GM23248 (cell line): Measurements from ENCODE around the gene PREB. TPM values are rescaled to one million over a fixed set of nuclear protein-coding genes. Genes with fewer than 3 reads are reported as not detected.

Source experiments
- DNase-seq: peaks from one replicate; pipeline ENCODE4 v3.0.0-alpha.2; 2015
- H2AFZ ChIP-seq: fragments of 200-600 bp; sonication (generic); 2 replicates; pipeline ENCODE4 v1.6.1; 2016; ENCODE audit warnings: antibody characterized with exemption
- H3F3A ChIP-seq: fragments of 200-600 bp; sonication (generic); 2 replicates; pipeline ENCODE4 v1.6.1; 2016; ENCODE audit warnings: mild to moderate bottlenecking, antibody characterized with exemption, mixed run types; ENCODE audit not compliant: insufficient read depth
- H3K27ac ChIP-seq: fragments of 200-600 bp; sonication (generic); 2 replicates; pipeline ENCODE4 v1.5.1; 2016; ENCODE audit warnings: mild to moderate bottlenecking
- H3K27me3 ChIP-seq: fragments of 200-600 bp; sonication (generic); replicated peaks from 2 replicates; pipeline ENCODE4 v1.6.1; 2016; ENCODE audit warnings: mild to moderate bottlenecking; ENCODE audit not compliant: insufficient read depth
- H3K36me3 ChIP-seq: fragments of 200-600 bp; sonication (generic); 2 replicates; pipeline ENCODE4 v1.6.1; 2016; ENCODE audit warnings: low read depth, mild to moderate bottlenecking
- H3K4me1 ChIP-seq: fragments of 200-600 bp; sonication (generic); 2 replicates; pipeline ENCODE4 v1.6.1; 2016; ENCODE audit warnings: mild to moderate bottlenecking; ENCODE audit not compliant: insufficient read depth
- H3K4me2 ChIP-seq: fragments of 200-600 bp; sonication (generic); one replicate; pipeline ENCODE4 v1.6.1; 2016; ENCODE audit warnings: mild to moderate bottlenecking; ENCODE audit not compliant: unreplicated experiment
- H3K4me3 ChIP-seq: fragments of 200-600 bp; sonication (generic); 2 replicates; pipeline ENCODE4 v1.5.1; 2016; ENCODE audit warnings: mild to moderate bottlenecking
- H3K79me2 ChIP-seq: fragments of 200-600 bp; sonication (generic); 2 replicates; pipeline ENCODE4 v1.6.1; 2016; ENCODE audit warnings: mild to moderate bottlenecking; ENCODE audit not compliant: insufficient read depth
- H3K9ac ChIP-seq: fragments of 200-600 bp; sonication (generic); 2 replicates; pipeline ENCODE4 v1.6.1; 2016; ENCODE audit warnings: mild to moderate bottlenecking
- H3K9me2 ChIP-seq: fragments of 200-600 bp; sonication (generic); 2 replicates; pipeline ENCODE4 v1.6.1; 2016; ENCODE audit warnings: mixed run types, mild to moderate bottlenecking, moderate library complexity; ENCODE audit not compliant: insufficient read depth
- H3K9me3 ChIP-seq: fragments of 200-600 bp; sonication (generic); one replicate; pipeline ENCODE4 v1.6.1; 2017; ENCODE audit warnings: low read depth
- H4K20me1 ChIP-seq: fragments of 200-600 bp; sonication (generic); 2 replicates; pipeline ENCODE4 v1.6.0; 2016; ENCODE audit not compliant: insufficient read depth
- EZH2 ChIP-seq: fragments of 200-600 bp; sonication (generic); IDR thresholded peaks from 2 replicates; pipeline ENCODE4 v1.6.1; 2018; ENCODE audit warnings: antibody characterized with exemption, mild to moderate bottlenecking; ENCODE audit not compliant: insufficient read depth, poor library complexity, severe bottlenecking
- EZH2phosphoT487 ChIP-seq: fragments of 200-600 bp; sonication (generic); IDR thresholded peaks from 2 replicates; pipeline ENCODE4 v1.6.1; 2018; ENCODE audit warnings: antibody characterized with exemption, moderate library complexity, mild to moderate bottlenecking, low read depth; ENCODE audit not compliant: insufficient read depth
- WGBS, 2 experiments: methylation state at CpG; one replicate each; pipeline ENCODE4 v1.1.6; 2015 to 2017; ENCODE audit warnings: low lambda C conversion rate in 2 of 2, low coverage in 1 of 2; ENCODE audit errors: missing lambda C conversion rate in 2 of 2; 5-methylcytosine and 5-hydroxymethylcytosine counted together
- in situ Hi-C: fragments of 300-500 bp; cut with MboI; formaldehyde crosslinking; loops from 2 replicates; pipeline ENCODE4 v1.15.0; 2020
- polyA plus RNA-seq: library from polyadenylated mRNA; unstranded; fragments of >200 nt; fragmentation: Nextera tagmentation; extraction: Ambion mirVana; gene quantifications from 2 replicates; pipeline ENCODE4 v1.2.1, GENCODE V29; 2016
- total RNA-seq: library from RNA; depleted of rRNA; stranded (reverse); fragments of >200 nt; shearing (Covaris generic); gene quantifications from 2 replicates; pipeline ENCODE4 v1.2.3, GENCODE V29; 2014

The PREB gene
- total and polyA plus RNA-seq, 2 experiments from 2014 or later: 45.0 to 52.2 TPM

DNA sequence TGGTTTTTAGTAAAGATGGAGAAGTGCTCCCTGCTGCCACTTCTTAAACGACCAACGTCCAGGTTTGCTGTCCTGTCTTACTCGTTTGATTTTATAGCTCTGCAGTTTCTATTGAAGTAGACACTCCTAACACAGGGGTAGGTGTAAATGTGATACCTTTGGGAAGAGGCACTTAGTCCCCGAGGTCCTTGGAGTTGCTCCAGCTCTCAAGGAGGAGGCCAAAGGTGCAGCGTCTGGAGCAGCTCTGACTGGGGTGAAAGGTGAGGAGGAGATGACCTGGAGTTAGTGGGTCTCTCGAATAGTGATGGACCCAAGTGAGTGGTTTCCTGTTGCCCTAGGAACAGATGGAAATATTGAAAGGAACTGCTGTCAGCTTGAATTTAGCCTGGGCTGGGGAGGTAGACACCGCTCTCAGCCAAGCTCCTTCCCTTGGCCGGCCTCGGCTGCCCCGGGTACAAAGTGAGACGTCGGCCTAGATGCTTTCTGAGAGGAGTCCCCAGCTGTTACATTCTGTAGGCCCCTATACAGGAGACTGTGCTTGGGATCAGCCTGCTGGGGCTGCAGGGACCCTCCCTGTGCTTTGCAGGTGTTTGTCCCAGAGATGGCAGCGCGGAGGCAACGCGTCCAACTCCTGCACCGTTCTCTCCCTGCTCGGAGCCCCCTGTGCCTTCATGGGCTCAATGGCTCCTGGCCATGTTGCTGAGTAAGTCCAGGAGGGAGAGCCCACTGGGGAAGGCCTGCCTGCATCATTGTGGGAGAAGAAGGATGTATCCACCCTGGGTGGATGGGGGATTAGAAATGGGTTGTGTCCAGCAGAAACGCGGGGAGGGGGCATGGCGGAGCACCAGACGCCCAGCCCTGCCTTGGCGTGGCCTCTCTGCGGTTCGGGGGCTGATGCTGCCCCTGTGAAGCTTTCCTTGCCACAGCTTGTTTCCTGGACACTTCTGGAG is 42.4 kb downstream of the PREB start:
- no peaks in the 10 kb centered on the region for H3K79me2 ChIP-seq
- no peak overlapping the region for H3K4me3 ChIP-seq
- H3K9ac ChIP-seq: no peak overlapping the region
- TF ChIP-seq EZH2: no peak
- TF ChIP-seq EZH2phosphoT487: no peak
- H3F3A ChIP-seq: no peaks in the 10 kb centered on the region
- H3K27ac ChIP-seq: no peak overlapping the region
- no peak overlapping the region for H2AFZ ChIP-seq
- no peak overlapping the region for H3K4me2 ChIP-seq
- H4K20me1 ChIP-seq: no peaks in the 10 kb centered on the region
- H3K9me3 ChIP-seq: no peaks in the 10 kb centered on the region
- no peaks in the 10 kb centered on the region for H3K9me2 ChIP-seq
- in situ Hi-C loops: no loop called here
- no peak for DNase-seq
- no peaks in the 10 kb centered on the region for H3K4me1 ChIP-seq
- WGBS, 2 experiments: 73 to 74% methylated on average over 25 of the region's 25 CpGs
- no peaks in the 10 kb centered on the region for H3K27me3 ChIP-seq
- H3K36me3 ChIP-seq: no peaks in the 10 kb centered on the region

DNA sequence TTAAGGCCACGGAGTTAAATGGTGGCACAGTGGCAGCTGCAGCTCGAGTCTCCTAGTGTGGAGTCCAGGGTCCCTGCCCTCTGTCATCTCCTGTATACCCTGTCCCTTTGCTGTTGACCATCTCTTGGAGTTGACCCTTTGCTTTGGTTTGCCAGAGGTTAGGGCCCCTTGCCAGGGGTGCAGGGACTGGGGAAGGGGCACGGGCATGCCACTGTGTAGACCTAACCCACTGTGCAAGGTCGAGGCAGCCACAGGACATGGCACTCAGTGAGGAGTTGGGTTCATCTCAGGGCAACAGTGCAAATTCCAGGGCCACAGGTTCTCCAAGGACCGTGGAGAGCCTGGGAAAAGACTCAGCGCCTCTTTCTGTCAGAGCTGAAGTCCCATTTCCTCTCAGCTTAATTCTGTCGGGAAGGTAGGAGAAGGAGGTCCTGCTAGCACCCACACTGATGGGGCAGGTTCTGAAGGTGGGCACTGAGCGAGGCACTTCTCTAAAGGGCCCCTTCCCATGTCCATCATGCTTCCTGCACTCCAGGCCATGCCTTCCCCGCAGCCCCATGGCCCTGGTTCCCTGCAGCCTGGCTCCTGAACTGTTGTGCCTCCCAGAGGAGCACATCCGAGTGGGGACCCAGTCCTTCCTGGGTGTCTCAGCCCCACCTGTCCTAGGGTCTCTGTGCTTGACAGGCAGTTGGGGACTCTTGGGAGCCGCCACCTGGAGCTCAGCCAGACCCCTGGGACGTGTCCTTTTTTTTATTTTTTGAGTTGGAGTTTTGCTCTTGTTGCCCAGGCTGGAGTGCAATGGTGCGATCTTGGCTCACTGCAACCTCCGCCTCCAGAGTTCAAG is 45.1 kb downstream of the PREB start:
- Histone ChIP-seq H3K9me3 (no peaks in the 10 kb centered on the region), H3K9me2 (no peaks in the 10 kb centered on the region), H3K4me2 (no peak overlapping the region), H3K79me2 (no peaks in the 10 kb centered on the region), H3K27me3 (no peaks in the 10 kb centered on the region), H3F3A (peaks cover 11% of the 10 kb centered on the region), H3K27ac (no peak overlapping the region), H3K4me1 (no peaks in the 10 kb centered on the region), H3K4me3 (no peak overlapping the region), H3K36me3 (no peaks in the 10 kb centered on the region), H2AFZ (no peak overlapping the region), H4K20me1 (no peaks in the 10 kb centered on the region), H3K9ac (no peak overlapping the region)
- in situ Hi-C loops: no loop called here
- 75 to 78% methylated on average over 14 of the region's 14 CpGs for WGBS, 2 experiments
- DNase-seq: no peak
- TF ChIP-seq EZH2phosphoT487 (no peak), EZH2 (no peak)

DNA sequence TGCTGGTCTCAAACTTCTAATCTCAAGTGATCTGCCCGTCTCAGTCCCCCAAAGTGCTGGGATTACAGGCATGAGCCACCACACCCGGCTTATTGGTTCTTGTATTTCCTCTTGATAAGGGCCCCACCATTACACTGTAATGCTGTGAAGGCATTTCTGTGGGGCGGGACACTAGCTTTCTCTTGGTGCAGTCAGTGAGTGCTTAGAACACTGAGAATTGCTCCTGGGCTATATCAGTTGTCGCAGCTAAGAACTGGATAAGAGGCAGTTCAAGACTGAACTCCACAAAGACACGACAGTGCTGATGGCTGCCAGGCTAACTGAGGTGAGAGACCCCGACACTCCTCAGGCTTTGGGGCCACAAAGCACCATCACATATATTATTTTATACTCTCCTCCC is 45.8 kb downstream of the PREB start:
- no peak overlapping the region for H3K4me2 ChIP-seq
- H3K4me1 ChIP-seq: no peaks in the 10 kb centered on the region
- no peak for DNase-seq
- WGBS, 2 experiments: 87 to 88% methylated on average over 6 of the region's 6 CpGs
- H3K27ac ChIP-seq: no peak overlapping the region
- H3K9me3 ChIP-seq: no peaks in the 10 kb centered on the region
- no peak overlapping the region for H2AFZ ChIP-seq
- TF ChIP-seq EZH2phosphoT487 (no peak), EZH2 (no peak)
- in situ Hi-C loops: no loop called here
- no peaks in the 10 kb centered on the region for H3K36me3 ChIP-seq
- peaks cover 13% of the 10 kb centered on the region for H3F3A ChIP-seq
- no peak overlapping the region for H3K9ac ChIP-seq
- no peaks in the 10 kb centered on the region for H4K20me1 ChIP-seq
- H3K79me2 ChIP-seq: no peaks in the 10 kb centered on the region
- H3K27me3 ChIP-seq: no peaks in the 10 kb centered on the region
- H3K4me3 ChIP-seq: no peak overlapping the region
- no peaks in the 10 kb centered on the region for H3K9me2 ChIP-seq

DNA sequence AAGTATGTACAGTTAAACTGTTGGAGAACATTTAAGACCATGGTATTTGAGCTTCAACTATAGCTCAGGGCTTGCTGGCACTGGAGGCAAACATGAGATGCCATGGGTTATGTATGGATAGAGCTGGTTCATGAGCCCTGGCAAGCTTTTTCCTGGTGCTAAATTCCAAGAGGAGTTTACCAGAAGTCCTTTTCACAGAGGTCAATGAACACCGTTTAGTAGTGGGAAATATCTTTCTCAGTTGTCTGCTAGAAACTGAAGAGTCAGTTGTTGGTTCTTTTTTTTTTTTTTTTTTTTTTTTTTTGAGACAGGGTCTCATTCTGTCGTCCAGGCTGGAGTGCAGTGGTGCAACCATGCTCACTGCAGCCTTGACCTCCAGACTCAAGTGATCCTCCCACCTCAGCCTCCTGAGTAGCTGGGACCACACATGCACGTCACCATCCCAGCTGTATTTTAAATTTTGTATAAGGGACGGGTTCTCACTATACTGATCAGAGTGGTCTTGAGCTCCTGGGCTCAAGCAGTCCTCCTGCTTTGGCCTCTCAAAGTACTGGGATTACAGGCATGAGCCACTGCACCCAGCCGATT is 46.5 kb downstream of the PREB start:
- TF ChIP-seq EZH2phosphoT487: no peak
- no peak for TF ChIP-seq EZH2
- peaks cover 13% of the 10 kb centered on the region for H3F3A ChIP-seq
- H3K4me2 ChIP-seq: no peak overlapping the region
- in situ Hi-C loops: no loop called here
- no peak overlapping the region for H2AFZ ChIP-seq
- no peak overlapping the region for H3K9ac ChIP-seq
- H3K9me3 ChIP-seq: no peaks in the 10 kb centered on the region
- H3K9me2 ChIP-seq: no peaks in the 10 kb centered on the region
- H4K20me1 ChIP-seq: no peaks in the 10 kb centered on the region
- no peaks in the 10 kb centered on the region for H3K4me1 ChIP-seq
- no peaks in the 10 kb centered on the region for H3K79me2 ChIP-seq
- no peak for DNase-seq
- H3K4me3 ChIP-seq: no peak overlapping the region
- H3K27me3 ChIP-seq: no peaks in the 10 kb centered on the region
- WGBS, 2 experiments: 68 to 77% methylated on average over 5 of the region's 5 CpGs
- H3K27ac ChIP-seq: no peak overlapping the region
- no peaks in the 10 kb centered on the region for H3K36me3 ChIP-seq
